Breast epithelium (tissue), 3 donors: Measurements from ENCODE around the gene FAM107A.

Experiments
- CTCF ChIP-seq, 3 donors: fragments of 450-650 bp; IDR thresholded peaks; one replicate each; pipeline ENCODE4 v1.5.1; 2016 to 2017; ENCODE audit warnings: antibody characterized with exemption in 3 of 3, mild to moderate bottlenecking in 3 of 3, moderate library complexity in 3 of 3
- POLR2AphosphoS5 ChIP-seq, 3 donors: sonication (generic); formaldehyde crosslinking; IDR thresholded peaks; one replicate each; pipeline ENCODE4 v1.6.1; 2017; ENCODE audit warnings: antibody characterized with exemption in 3 of 3

- TF ChIP-seq CTCF (IDR thresholded peaks at IDR 0.05) (no peak), POLR2AphosphoS5 (IDR thresholded peaks at IDR 0.05) (no peak)
Measured at GRCh38 chr3:58540176-58540858, 36.9 kb downstream of the FAM107A start.
